Measurements from ENCODE around the gene NXPH2.
A peak's percentile ranks its signal among the peaks of the same experiment; 100 is the strongest.

Gene NXPH2

DNA sequence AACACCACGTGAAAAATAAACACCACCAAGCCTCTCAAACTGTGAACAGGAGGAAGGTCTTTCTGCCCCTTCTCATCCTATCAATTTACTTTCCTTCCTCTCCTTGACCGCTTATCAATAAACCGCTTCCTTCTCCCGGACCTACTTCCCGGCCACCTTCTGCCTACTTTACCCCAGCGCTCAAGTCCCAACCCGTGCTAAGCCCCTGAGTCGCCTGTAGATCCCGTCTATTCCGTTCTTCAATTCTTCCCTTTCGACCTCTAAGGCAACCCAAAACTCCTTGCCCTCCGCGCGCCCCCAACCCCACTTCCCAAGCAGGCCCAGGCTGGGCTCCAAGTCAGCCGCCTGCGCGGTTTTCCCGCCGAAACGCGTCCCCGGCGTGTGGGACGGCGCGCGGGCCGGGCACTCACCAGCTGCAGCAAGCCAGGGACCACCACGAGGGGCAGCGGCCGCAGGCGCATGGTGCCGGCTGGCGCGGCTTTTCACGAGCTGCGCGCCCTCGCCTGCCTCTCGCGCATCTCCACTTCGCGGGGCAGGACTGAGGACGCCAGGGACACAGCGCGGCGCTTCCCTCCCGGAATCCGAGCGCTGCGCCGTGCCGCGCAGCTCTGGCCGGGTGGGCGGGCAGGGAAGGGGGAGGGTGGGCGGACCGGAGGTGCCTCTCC lies at the start of gene NXPH2:
Gene NXPH2, minus strand, starts transcription at position 610 of the 665 bp plus-strand sequence. Its CDS starts 149 bp downstream, at position 461.
- no peak for DNase-seq (ENCODE audit: low spot score)

DNA sequence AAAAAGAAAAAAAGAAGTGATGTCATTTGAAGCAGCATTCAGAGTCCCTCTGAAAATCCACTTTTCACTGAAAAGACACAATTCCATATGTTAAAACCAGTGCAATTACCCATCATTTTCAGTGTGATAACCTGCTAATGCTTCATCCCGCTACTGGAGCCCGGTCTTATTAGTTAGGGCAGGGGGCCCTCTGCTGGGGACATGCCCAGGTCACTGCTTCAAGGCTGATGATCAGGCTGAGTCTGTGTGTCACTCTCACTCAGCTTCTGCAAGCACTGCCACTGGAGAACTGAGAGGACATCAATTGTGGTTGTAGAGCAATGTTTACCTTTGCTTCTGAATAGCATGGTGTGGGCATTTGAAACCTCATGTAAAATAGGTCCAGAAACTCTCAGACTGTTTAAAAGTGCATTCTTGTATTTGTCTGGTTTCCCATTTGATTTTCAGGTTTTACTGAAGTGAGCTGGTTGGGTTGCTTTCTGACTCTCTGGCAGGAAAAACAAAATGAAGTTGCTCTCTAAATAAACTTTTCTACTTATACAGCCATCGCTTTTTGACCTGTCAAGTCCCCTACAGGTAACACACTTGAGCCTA lies 49.2 kb upstream of the NXPH2 start:
- peak; percentile 64 for DNase-seq (ENCODE audit: low spot score)

DNA sequence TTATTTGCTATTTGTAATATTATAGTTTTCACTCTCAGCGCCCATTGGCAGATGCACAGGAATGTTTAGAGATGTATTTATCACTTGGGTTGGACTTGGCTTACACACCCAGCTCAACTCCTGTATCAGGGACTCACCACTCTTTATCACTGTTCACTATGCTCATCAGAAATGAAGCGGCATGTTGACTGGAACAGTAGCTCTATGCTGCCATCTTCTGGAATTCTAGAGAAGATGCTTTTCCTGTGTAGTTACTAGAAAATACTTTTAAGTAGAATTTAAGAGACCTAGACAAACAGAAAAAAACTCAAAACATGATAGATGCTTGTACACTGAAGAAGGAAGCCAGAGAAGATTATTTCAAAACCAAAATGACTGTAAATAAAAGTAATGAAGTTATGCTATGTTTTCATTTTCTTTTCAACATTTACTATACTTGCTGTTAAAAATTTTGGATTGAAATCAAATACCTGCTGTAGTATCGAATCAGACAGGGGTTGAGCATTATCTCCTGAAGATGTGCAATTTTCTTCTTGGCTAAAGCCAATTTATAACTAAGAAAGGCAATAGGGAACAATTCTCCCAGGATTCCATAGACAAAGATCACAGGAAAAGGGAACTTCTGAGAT lies 47.4 kb upstream of the NXPH2 start:
- peak; percentile 78 for DNase-seq (ENCODE audit: low spot score)

DNA sequence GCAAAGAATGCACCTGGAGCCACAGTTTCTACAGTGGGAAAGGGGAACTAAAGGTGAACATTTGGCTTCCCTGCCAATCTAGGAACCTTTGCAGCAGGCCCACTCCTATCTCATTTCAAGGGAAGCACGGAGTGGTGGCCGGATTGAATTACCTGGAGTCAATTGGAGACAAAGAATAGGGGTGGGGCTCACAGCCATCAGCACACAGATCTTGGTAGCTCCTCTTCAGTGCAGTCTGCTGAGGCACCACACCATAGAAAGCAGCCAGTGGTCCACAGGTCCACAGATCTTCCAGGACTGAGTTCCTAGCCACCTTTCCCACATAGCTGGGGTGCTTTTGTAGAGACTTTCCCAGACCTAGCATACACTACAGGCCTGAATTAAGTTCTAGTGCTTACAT lies 43.5 kb upstream of the NXPH2 start:
- DNase-seq (ENCODE audit: low spot score), result no peak

DNA sequence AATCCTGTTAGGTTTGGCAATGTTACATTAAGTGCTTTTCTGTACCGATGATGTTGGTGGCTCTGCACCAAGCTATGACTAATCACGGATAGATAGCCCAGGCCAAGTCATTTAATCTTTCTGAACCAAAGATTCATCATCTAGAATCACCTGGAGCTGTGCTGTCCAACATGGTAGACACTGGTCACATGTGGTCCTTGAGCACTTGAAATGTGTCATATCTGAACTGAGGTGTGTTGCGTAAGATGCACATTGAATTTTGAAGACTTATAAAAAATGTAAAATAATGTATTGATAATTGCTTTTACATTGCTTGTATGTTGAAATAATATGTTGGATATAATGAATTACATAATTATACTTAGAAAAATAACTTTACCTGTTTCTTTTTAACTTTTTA lies 39.8 kb upstream of the NXPH2 start:
- no peak for DNase-seq (ENCODE audit: low spot score)

DNA sequence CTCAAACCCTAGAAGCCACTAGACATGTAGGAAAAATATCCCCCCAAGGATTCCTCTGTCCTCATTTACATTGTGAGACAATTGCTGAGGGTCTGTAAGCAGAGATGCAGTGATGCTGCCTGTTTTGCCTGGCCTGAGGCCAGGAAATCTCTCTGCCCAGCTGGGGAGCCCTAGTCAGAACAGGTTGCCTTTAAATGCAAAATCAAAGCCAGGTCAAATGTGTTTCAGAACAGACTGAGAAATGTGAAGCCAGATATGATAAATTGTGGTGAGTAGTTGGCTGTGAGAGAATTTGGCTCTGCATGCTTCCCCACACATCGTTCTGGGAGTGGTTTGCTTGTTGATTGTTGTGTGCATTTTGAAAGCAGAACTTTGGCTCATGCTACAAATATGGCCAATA lies 38.4 kb upstream of the NXPH2 start:
- no peak for DNase-seq (ENCODE audit: low spot score)

DNA sequence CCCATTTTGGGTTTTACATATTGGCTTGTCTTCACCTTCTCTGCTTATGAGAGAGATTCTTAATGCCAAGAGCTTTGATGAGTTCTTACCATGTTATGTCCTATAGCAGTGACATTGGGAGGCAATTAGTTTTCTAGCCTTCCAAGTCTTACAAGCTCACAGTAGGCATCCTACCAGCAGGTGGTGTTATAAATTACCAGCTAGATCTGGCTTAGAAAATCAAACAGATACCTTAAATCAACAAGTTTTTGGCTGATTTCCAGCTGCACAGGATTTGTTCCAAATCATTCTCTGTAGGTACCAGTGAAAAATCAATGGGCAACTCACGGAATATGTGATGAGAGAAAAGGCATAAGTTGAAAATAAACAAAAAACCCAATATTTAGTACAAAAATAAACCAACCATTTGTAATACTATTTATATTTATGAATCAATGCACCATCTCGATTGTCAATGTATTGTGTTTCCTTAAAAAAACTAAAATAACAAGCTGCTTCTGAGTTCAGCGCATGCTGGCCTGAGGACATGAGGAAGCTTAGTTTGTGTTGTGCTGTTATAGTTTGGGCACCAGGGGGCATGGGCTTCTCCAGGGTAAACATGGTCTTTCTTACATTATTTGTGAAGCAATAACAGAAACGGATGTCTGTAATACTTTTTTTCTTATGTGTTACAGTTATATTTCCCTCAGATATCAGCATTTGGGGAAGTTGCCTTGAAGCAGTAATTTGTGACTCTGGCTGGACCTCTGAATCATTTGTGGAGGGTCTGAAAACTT lies 34.1 kb upstream of the NXPH2 start:
- DNase-seq (ENCODE audit: low spot score), result peak; percentile 36

DNA sequence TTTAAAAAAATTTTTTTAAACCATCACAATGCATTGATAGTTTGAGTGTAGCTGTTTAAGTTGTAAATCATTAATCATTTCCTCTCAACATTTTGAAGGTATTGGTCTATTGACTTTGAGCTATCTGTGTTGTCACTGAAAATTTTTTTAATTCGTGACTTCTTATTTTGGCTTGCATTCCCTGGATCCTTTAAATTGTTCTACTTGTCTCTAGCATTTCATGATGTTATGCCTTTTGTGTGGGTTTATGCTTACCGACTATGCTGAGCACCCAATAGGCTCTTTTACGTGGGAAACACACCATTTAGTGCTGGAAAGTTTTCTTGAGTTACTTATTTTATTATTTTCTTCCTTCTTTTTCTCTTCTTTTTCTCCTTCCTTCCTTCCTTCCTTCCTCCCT lies 31.2 kb upstream of the NXPH2 start:
- DNase-seq (ENCODE audit: low spot score), result no peak

DNA sequence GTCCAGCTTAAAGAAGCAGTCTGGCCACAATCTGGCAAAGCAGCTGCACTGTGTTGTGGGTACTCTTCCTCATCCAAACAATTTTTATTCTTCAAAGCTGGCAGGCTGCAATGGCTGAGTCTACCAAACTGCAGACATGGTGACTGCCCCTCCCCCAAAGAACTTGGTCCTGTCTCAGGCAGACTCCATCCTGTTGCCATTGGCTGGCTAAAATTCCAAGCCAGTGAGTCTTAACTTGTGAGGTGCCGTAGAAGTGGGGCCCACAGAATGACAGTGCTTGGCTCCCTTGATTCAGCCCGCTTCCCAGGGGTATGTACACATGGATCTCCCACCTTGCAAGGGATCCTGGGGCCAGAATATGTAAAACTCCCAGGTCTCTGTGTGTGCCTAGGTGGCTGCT lies 14.5 kb upstream of the NXPH2 start:
- DNase-seq (ENCODE audit: low spot score), result no peak

DNA sequence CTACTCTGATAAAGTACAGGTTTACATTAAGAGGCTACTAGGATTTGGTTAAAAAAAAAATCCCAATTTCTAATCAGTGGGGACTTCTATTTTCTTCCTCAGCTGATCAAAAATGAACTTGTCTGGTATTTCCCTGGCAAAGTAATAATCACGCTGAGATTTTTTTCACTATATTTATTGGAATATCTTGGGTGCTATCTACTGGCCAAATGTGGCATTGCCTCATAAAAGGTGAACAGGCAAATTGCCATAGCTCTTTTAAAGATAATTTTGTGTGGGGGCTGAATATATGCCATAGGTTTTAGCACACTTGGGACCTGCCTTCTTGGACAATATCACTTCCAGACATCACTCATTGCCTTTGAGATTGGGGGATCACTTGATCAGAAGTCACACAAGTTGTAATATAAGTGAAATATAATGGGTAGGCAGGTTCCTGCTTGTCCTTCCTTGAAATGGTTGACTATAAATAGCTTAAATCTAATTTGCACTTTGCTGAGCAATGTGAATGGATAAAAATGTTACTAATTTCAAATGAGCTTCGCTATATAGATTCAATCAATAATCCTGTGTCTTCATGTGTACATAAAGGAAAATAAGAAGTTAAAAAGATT lies 7.0 kb upstream of the NXPH2 start:
- DNase-seq (ENCODE audit: low spot score), result peak; percentile 55

DNA sequence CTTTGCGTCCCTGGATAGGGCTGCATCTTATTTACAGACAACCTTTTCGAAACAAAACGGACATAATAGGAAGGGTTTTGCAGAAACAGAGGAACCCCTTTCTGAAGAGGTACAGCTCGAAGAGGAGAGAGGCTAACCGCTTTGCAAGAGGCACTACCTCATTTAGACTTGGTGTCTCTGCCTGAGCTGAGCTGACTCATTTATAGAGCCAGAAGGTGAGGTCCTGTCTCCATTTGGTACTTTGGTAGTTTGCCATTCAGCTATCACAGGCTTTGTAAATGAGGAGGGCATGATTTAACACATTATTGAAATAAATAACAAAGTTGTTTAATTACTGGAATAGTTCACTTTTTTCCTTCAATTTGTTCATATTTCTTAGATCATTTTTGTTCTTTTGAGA lies 2.2 kb upstream of the NXPH2 start:
- no peak for DNase-seq (ENCODE audit: low spot score)

DNA sequence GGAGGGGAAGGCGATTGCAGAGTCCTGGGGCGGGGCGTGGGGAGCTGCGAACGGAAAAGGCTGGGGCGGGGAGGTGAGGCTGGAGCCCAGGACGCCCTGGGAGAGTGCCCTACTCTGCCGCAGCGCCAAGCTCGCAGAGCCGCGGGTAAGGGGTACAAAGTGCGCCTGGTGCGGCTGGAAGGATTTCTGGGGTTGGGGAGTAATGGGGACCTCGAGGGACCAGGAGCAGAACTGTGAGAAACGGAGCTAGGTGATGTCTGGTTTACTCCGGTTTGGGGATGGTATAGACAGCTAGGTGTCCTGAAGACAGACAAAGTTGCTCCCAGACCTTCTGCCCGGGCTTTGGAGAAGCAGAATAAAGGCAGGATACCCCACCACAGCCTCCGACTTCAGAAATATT lies 718 bp upstream of the NXPH2 start:
- no peak for DNase-seq (ENCODE audit: low spot score)

DNA sequence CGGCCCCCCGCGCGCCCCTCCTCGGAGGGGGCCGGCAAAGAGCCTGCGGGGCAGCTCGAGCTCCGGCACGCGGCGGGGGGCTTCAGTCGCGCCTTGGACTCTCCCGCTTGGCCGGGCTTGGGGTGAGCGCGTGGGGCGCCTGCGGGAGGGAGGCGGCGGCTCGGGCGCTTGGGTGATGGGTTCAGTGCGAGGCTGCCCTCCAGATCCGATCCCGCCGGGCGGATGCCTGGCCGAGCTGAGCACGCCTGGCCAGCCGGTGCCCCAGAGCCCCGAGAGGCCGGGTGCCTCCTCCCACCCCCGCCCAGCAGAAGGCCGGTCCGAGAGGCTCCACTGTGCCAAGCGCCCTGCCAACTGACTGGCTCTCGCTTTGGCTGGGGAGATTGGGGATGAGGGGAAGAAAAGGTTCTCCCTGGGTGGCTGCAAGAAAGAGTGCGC lies 273 bp upstream of the NXPH2 start:
- DNase-seq (ENCODE audit: low spot score), result no peak

DNA sequence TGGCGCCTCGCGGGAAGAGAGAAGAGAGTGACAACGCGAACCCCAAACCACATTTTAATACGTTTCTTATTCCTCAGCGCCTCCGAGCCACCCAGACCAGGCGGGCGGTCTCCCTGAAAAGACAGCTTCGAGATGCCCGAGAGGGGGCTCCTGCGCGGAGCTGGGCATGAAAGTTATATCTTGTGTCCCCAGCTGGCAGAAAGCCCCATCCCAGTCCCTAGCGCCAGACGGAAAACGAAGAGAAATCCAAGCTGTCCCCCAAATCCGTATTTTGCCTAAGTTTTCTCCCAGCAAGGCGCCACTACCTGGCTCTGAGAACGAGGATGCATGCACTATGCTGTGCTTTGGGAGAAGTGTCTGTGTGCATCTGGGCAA lies 797 bp downstream of the NXPH2 start:
- no peak for DNase-seq (ENCODE audit: low spot score)

DNA sequence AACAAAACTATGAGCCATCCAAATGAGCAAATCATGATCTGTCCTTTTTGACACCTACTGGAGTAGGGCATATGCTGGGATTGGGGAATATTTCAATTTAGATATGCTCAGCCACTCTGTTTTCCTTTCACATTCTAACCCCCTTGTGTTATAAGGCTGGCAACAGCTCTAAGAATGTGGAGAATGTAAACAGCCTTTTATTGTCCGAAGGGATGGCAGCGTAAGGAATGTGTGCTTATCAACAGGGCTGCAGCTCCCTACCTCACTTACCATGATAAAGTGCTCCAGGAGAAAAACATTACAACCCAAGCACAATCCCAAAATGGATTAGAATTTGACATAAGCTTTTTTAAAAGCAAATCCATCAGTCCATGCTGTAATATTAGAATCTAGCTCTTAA lies 2.2 kb downstream of the NXPH2 start:
- no peak for DNase-seq (ENCODE audit: low spot score)

DNA sequence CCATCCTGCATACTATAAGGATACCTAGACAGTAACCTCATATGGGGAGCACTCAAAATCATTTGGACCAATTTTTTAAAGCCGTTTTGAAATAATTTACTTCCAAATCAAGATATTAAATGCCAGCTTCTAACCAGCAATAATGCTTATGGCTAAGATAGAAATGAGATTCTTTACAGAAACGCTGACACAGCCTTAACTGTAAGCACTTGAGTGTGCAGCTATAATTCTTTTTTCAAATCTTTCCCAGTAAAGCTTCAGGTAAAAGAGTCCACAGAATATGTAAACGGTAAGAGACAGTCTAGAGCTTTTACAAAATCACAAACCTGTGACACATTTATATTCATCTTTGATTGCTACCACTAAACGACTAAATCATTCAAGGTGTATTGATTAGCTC lies 4.5 kb downstream of the NXPH2 start:
- no peak for DNase-seq (ENCODE audit: low spot score)

DNA sequence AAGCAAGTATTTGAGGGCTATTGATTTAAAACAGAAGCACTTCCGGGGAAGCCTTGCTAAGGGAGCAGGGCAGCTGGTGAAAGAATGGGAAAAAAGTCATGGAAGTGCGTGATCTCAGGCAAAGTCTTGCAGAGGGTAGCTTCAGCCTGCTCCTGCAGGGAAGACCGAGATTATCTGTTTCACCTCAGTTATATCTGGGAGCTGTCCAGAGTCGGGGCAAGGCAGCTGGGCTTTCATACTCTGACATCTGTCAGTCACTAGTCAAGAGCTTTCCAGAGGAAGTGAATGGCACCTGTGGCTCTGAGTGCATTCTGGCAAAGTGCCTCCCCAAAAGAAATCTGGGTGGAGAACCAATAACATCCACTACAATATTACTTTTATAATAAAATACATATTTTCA lies 8.7 kb downstream of the NXPH2 start:
- DNase-seq (ENCODE audit: low spot score), result no peak

DNA sequence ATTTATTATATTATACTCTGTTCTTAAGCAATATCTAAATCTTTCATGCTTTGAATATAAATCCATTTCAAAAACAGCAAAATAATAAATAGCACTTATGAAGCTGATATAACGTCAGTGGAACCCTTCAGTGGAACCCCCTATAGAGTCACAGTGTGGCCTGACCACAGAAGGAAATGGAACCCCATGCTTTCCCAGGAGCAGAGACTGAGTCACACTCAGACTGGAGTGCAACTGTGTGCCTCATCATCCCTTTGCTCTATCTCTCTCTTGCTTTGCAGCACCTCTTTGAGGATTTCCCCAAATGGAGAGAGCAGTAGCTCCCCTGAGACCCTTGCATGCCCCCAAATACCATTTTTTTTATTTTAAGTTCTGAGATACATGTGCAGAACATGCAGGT lies 13.1 kb downstream of the NXPH2 start:
- DNase-seq (ENCODE audit: low spot score), result no peak

DNA sequence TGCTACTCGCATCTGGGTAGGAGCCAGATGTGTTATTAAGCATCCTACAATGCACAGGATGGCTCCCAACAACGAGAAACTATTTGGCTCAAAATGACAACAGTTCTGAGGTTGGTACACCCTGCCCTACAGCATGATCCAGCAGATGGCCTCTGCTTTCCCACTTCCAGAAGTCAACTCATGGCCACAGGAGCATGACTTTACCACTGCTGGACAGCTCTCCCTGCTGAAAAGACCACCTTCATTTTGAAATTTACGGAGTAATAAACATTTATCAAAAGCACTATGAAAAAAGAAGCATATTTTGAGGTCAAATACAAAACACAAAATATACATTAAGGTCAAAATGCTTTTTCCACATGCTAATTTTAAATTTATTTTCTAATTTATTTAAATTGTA lies 13.7 kb downstream of the NXPH2 start:
- DNase-seq (ENCODE audit: low spot score), result no peak

DNA sequence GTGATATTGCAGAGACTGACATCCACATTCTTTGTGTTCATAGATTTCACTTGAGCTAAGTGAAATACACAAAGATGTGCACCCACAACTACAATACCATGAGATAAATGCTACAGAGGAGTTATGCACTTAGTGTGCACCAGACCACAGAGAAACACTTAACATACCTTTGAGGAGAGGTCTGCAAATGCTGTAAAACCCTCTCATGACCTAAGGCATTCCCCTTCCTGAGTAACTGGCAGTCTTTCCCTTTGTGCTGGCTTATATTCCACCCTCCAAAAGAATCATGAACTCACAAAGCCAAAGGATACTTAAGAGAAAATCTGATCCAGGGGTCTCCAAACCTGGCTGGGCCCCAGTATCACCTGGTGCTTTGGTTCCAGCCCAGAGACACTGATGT lies 16.2 kb downstream of the NXPH2 start:
- no peak for DNase-seq (ENCODE audit: low spot score)

DNA sequence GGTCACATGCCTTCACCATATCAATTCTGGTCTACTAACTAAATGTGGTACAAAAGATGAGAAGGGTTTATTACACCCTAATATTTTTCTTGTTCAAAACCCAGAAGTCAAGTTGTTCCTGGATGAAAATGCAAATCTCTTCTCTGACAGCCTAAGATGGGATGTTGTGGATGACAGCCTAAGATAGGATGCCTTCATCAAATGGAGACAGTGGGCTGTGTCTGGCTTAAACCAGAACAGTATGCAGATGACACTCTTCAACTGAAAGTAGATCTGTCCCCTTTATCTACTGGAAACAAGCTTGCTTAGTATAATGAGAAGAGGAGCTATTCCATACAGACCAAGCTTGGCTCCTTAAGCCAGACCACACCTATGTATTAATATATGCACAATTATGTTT lies 17.7 kb downstream of the NXPH2 start:
- no peak for DNase-seq (ENCODE audit: low spot score)

DNA sequence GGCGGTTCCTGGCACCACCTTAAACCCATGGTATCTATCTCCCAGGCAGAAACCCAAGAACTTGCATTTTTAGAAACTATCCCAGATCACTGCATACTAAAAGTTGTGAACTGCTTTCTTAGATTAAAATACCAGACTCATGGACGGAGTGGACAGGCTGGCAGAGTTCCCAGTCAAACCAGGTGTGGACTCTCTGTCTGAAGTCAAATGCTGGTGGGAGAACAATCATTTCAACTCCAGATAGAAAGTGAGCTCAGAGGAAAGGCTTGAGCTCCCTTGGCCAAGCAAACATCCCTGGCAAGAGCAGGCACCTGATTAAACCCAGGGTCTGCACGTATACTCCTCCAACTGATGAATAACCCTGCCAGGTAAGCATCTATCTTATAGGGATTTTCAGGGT lies 19.5 kb downstream of the NXPH2 start:
- DNase-seq (ENCODE audit: low spot score), result no peak

DNA sequence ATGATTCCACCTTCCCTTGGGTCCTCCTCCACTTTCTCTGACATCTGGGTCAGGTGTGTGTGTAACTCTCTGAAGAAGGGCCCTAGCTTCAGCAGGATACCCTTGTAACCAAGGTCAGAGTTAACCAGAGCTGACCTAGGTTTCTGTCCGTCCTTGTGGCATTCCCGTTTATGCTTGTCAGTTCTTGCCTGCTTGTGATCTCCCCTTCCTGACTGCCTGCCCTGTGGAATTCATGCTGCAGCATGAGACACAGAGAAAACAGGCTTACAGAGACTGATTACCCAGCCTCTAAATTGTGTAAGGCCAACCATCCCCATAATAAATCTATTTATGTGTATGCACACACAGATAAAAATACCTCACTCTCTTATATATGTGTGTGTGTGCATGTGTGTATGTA lies 22.8 kb downstream of the NXPH2 start:
- DNase-seq (ENCODE audit: low spot score), result no peak
